Neural crest cell (in vitro differentiated cells): Measurements from ENCODE around the gene KLHL13. TPM values are rescaled to one million over a fixed set of nuclear protein-coding genes. Genes with fewer than 3 reads are reported as not detected.

ENCODE experiments used
- DNase-seq: peaks from one replicate; pipeline ENCODE4 v3.0.0; 2021; ENCODE audit warnings: low read depth, mixed read lengths, low spot score
- H3K27ac Mint-ChIP-seq: one replicate; pipeline ENCODE4 v1.8.0; 2021; ENCODE audit warnings: mild to moderate bottlenecking, mixed read lengths; ENCODE audit not compliant: unreplicated experiment
- H3K27me3 Mint-ChIP-seq: 2 replicates; pipeline ENCODE4 v1.8.0; 2021; ENCODE audit warnings: low read depth, mild to moderate bottlenecking, mixed read lengths
- H3K36me3 Mint-ChIP-seq: 2 replicates; pipeline ENCODE4 v1.8.0; 2021; ENCODE audit warnings: low read depth, mild to moderate bottlenecking, mixed read lengths
- H3K4me1 Mint-ChIP-seq: 2 replicates; pipeline ENCODE4 v1.8.0; 2021; ENCODE audit warnings: mixed read lengths
- H3K4me3 Mint-ChIP-seq: one replicate; pipeline ENCODE4 v1.8.0; 2021; ENCODE audit warnings: mild to moderate bottlenecking, mixed read lengths
- H3K9me3 Mint-ChIP-seq: 2 replicates; pipeline ENCODE4 v1.8.0; 2021; ENCODE audit warnings: mixed read lengths
- CTCF ChIP-seq: fragments of 200-600 bp; sonication (generic); conservative IDR thresholded peaks from 2 replicates; pipeline ENCODE4 v1.5.0; 2021; ENCODE audit warnings: antibody characterized with exemption, mild to moderate bottlenecking
- total RNA-seq: library from RNA; stranded (reverse); gene quantifications from 2 replicates; pipeline ENCODE4 v1.2.1, GENCODE V29; 2021

Gene KLHL13
- total RNA-seq, 1 donor from 2014 or later: 13.2 TPM

DNA sequence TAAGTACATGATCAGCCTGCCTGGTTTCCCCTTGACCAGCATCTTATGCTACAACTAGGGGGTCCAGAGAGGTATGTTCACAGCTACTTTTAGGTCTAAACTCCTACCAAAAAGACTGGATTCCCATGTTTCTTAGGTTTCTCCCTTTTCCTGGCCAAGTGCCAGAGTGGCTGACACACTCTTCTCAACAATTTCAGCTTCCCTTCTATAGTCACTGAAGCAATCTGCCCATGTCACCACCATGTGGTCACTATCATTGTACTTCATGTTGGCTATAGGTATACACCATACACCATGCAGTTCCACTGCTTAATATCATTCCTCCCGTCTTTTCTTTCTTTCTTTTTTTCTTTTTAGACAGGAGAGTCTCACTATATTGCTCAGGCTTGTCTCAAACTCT, 66.9 kb downstream of the KLHL13 start:
- H3K9me3 Mint-ChIP-seq: peaks cover 3% of the 10 kb centered on the region
- DNase-seq: no peak
- peaks cover 9% of the 10 kb centered on the region for H3K36me3 Mint-ChIP-seq
- no peak overlapping the region for H3K27ac Mint-ChIP-seq
- TF ChIP-seq CTCF: no peak
- H3K27me3 Mint-ChIP-seq: no peaks in the 10 kb centered on the region
- no peaks in the 10 kb centered on the region for H3K4me1 Mint-ChIP-seq
- H3K4me3 Mint-ChIP-seq: no peak overlapping the region

DNA sequence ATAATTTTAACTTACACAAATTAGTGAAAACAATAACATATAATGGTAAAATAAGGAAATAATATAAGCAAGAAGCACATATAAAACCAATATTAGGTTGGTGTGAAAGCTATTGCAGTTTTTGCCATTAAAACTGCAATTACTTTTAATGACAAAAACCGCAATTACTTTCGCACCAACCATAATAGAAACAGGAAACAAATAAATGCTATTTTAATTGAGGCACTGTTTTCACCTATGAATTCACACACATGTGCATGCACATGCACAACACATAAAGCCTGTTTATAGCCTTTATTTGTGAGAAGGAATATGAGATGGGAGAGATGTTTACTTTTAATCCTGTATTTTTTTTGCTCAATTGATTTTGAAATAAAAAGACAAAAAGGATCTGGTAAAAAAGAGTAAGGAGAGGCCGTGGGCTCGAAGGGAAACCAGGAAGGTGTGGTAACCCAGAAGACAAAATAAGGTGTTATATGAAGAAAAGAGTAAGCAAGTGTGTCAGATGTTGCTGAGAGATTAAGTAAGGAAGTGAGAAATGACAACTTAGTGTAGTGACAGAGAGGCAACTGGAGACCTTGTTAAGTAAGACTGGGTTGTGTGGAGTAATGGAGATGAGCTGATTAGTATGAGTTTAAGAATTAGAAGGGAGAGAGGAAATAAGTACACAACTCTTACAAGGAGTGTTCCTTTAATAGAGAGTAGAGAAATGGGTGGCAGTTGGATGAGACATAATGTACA, 69.0 kb downstream of the KLHL13 start:
- Mint-ChIP-seq H3K27me3 (no peaks in the 10 kb centered on the region), H3K9me3 (peaks cover 12% of the 10 kb centered on the region), H3K36me3 (peaks cover 13% of the 10 kb centered on the region), H3K4me1 (no peaks in the 10 kb centered on the region), H3K27ac (no peak overlapping the region), H3K4me3 (no peak overlapping the region)
- no peak for TF ChIP-seq CTCF
- no peak for DNase-seq

DNA sequence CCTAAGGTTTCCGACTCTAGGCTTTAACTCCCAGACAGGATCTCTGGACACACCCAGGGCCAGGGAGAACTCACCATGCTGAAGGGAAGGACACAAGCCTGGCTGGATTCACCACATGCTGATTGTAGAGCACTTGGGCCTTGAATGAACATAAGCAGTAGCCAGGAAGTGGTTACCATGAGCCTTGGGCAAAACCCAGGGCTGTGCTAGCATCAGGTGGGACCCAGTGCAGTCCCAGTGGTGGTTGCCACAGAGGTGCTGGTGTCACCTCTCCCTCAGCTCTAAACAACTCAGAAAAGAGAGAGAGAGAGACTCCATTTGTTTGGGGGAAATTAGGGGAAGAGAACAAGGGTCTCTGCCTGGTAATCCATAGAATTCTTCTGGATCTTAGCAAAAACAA, 77.0 kb downstream of the KLHL13 start:
- peaks cover 21% of the 10 kb centered on the region for H3K36me3 Mint-ChIP-seq
- no peaks in the 10 kb centered on the region for H3K27me3 Mint-ChIP-seq
- H3K27ac Mint-ChIP-seq: no peak overlapping the region
- no peak for TF ChIP-seq CTCF
- no peaks in the 10 kb centered on the region for H3K4me1 Mint-ChIP-seq
- H3K4me3 Mint-ChIP-seq: no peak overlapping the region
- peaks cover 22% of the 10 kb centered on the region for H3K9me3 Mint-ChIP-seq
- no peak for DNase-seq

GRCh38 chrX:118038614-118039365, 77.8 kb downstream of the KLHL13 start:
- no peak for TF ChIP-seq CTCF
- Mint-ChIP-seq H3K9me3 (peaks cover 19% of the 10 kb centered on the region), H3K4me1 (no peaks in the 10 kb centered on the region), H3K36me3 (peaks cover 21% of the 10 kb centered on the region), H3K27ac (no peak overlapping the region), H3K27me3 (no peaks in the 10 kb centered on the region), H3K4me3 (no peak overlapping the region)
- no peak for DNase-seq

DNA sequence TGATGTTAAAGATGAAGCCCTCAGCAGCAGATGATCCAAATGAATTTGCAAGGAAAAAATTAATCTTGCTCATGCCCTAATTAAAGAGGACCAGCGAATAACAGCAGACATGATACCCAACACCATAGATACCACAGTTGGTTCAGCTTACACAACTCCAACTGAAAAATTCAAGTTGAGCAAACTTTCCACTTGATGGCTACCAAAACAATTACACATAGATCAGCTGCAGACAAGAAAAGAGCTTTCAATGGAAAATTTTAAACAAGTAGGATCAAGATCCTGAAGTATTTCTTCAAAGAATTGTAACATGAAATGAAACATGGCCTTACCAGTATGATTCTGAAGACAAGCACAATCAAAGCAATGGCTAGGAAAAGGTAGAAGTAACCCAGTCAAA, 90.0 kb downstream of the KLHL13 start:
- DNase-seq: no peak
- H3K4me3 Mint-ChIP-seq: no peak overlapping the region
- no peak for TF ChIP-seq CTCF
- peaks cover 8% of the 10 kb centered on the region for H3K36me3 Mint-ChIP-seq
- peaks cover 12% of the 10 kb centered on the region for H3K9me3 Mint-ChIP-seq
- no peak overlapping the region for H3K27ac Mint-ChIP-seq
- no peaks in the 10 kb centered on the region for H3K27me3 Mint-ChIP-seq
- H3K4me1 Mint-ChIP-seq: no peaks in the 10 kb centered on the region
